Stimulated activated naive CD8-positive, alpha-beta T cell treated with anti-CD3 and anti-CD28 coated beads, Interleukin-15, Interleukin-2, amounts not matched to agents 100 ng/mL and 50 ng/mL, for 24 hours (primary cell): ENCODE results near the gene PMP22.
"Not testable (repeated sequence)": the region's sequence is repeated elsewhere in the genome, so short reads cannot be mapped to it uniquely, and the experiment has no call there.

ENCODE experiments used
- H3K27ac Mint-ChIP-seq: one replicate; pipeline ENCODE4 v1.8.0; 2021; ENCODE audit warnings: mild to moderate bottlenecking, mixed read lengths
- H3K27me3 Mint-ChIP-seq: one replicate; pipeline ENCODE4 v1.8.0; 2021; ENCODE audit warnings: mixed read lengths
- H3K36me3 Mint-ChIP-seq: one replicate; pipeline ENCODE4 v1.8.0; 2021; ENCODE audit warnings: low read depth, mixed read lengths
- H3K4me1 Mint-ChIP-seq: one replicate; pipeline ENCODE4 v1.8.0; 2021; ENCODE audit warnings: low read depth, mixed read lengths
- H3K4me3 Mint-ChIP-seq: one replicate; pipeline ENCODE4 v1.8.0; 2021; ENCODE audit warnings: mild to moderate bottlenecking, mixed read lengths
- H3K9me3 Mint-ChIP-seq: one replicate; pipeline ENCODE4 v1.8.0; 2021; ENCODE audit warnings: mixed read lengths

PMP22 gene

GRCh38 chr17:15221827-15222226, 43.3 kb downstream of the PMP22 start:
- not testable (repeated sequence) for H3K4me3 Mint-ChIP-seq, H3K27ac Mint-ChIP-seq, H3K9me3 Mint-ChIP-seq, H3K27me3 Mint-ChIP-seq, H3K4me1 Mint-ChIP-seq, H3K36me3 Mint-ChIP-seq

GRCh38 chr17:15220785-15221184, 44.3 kb downstream of the PMP22 start:
- Mint-ChIP-seq H3K4me1 (no peaks in the 10 kb centered on the region), H3K27ac (no peak overlapping the region), H3K9me3 (no peaks in the 10 kb centered on the region), H3K36me3 (no peaks in the 10 kb centered on the region), H3K27me3 (peaks cover 3% of the 10 kb centered on the region), H3K4me3 (no peak overlapping the region)

GRCh38 chr17:15216481-15216880, 48.6 kb downstream of the PMP22 start:
- Mint-ChIP-seq H3K4me3 (no peak overlapping the region), H3K36me3 (no peaks in the 10 kb centered on the region), H3K27me3 (peaks cover 11% of the 10 kb centered on the region), H3K4me1 (no peaks in the 10 kb centered on the region), H3K27ac (no peak overlapping the region), H3K9me3 (no peaks in the 10 kb centered on the region)

GRCh38 chr17:15213381-15214087, 51.6 kb downstream of the PMP22 start:
- H3K36me3 Mint-ChIP-seq = no peaks in the 10 kb centered on the region
- no peaks in the 10 kb centered on the region for H3K9me3 Mint-ChIP-seq
- no peak overlapping the region for H3K27ac Mint-ChIP-seq
- no peaks in the 10 kb centered on the region for H3K4me1 Mint-ChIP-seq
- no peak overlapping the region for H3K4me3 Mint-ChIP-seq
- peaks cover 14% of the 10 kb centered on the region for H3K27me3 Mint-ChIP-seq

GRCh38 chr17:15210247-15210646, 54.9 kb downstream of the PMP22 start:
- H3K36me3 Mint-ChIP-seq = no peaks in the 10 kb centered on the region
- no peaks in the 10 kb centered on the region for H3K9me3 Mint-ChIP-seq
- peaks cover 19% of the 10 kb centered on the region for H3K27me3 Mint-ChIP-seq
- H3K27ac Mint-ChIP-seq = no peak overlapping the region
- H3K4me3 Mint-ChIP-seq = no peak overlapping the region
- H3K4me1 Mint-ChIP-seq = no peaks in the 10 kb centered on the region

GRCh38 chr17:15203062-15203461, 62.1 kb downstream of the PMP22 start:
- not testable (repeated sequence) for H3K4me3 Mint-ChIP-seq, H3K27ac Mint-ChIP-seq, H3K36me3 Mint-ChIP-seq, H3K4me1 Mint-ChIP-seq
- H3K9me3 Mint-ChIP-seq = peaks cover 17% of the 10 kb centered on the region
- peaks cover 37% of the 10 kb centered on the region for H3K27me3 Mint-ChIP-seq

- H3K27me3 Mint-ChIP-seq = peaks cover 45% of the 10 kb centered on the region
- H3K27ac Mint-ChIP-seq, H3K36me3 Mint-ChIP-seq, H3K4me3 Mint-ChIP-seq, H3K4me1 Mint-ChIP-seq: not testable (repeated sequence)
- peaks cover 26% of the 10 kb centered on the region for H3K9me3 Mint-ChIP-seq
Observed at GRCh38 chr17:15200574-15200973, 64.6 kb downstream of the PMP22 start.

GRCh38 chr17:15197229-15197628, 67.9 kb downstream of the PMP22 start:
- no peak overlapping the region for H3K4me3 Mint-ChIP-seq
- H3K27me3 Mint-ChIP-seq = peaks cover 32% of the 10 kb centered on the region
- H3K9me3 Mint-ChIP-seq = peaks cover 26% of the 10 kb centered on the region
- no peaks in the 10 kb centered on the region for H3K4me1 Mint-ChIP-seq
- H3K36me3 Mint-ChIP-seq = peaks cover 4% of the 10 kb centered on the region
- no peak overlapping the region for H3K27ac Mint-ChIP-seq

GRCh38 chr17:15194859-15195277, 70.3 kb downstream of the PMP22 start:
- Mint-ChIP-seq H3K27ac (no peak overlapping the region), H3K4me1 (no peaks in the 10 kb centered on the region), H3K9me3 (peaks cover 16% of the 10 kb centered on the region), H3K27me3 (peaks cover 29% of the 10 kb centered on the region), H3K4me3 (no peak overlapping the region), H3K36me3 (peaks cover 4% of the 10 kb centered on the region)

- Mint-ChIP-seq H3K27me3 (peaks cover 22% of the 10 kb centered on the region), H3K4me1 (no peaks in the 10 kb centered on the region), H3K36me3 (no peaks in the 10 kb centered on the region), H3K9me3 (no peaks in the 10 kb centered on the region), H3K27ac (no peak overlapping the region), H3K4me3 (no peak overlapping the region)
Observed at GRCh38 chr17:15185625-15185991, 79.5 kb downstream of the PMP22 start.

GRCh38 chr17:15184872-15185624, 80.1 kb downstream of the PMP22 start:
- no peaks in the 10 kb centered on the region for H3K9me3 Mint-ChIP-seq
- H3K36me3 Mint-ChIP-seq = no peaks in the 10 kb centered on the region
- H3K27ac Mint-ChIP-seq = no peak overlapping the region
- H3K27me3 Mint-ChIP-seq = peaks cover 21% of the 10 kb centered on the region
- no peak overlapping the region for H3K4me3 Mint-ChIP-seq
- H3K4me1 Mint-ChIP-seq = no peaks in the 10 kb centered on the region

- H3K9me3 Mint-ChIP-seq = no peaks in the 10 kb centered on the region
- H3K36me3 Mint-ChIP-seq = no peaks in the 10 kb centered on the region
- peaks cover 19% of the 10 kb centered on the region for H3K27me3 Mint-ChIP-seq
- H3K4me3 Mint-ChIP-seq = no peak overlapping the region
- H3K4me1 Mint-ChIP-seq = no peaks in the 10 kb centered on the region
- H3K27ac Mint-ChIP-seq = no peak overlapping the region
Observed at GRCh38 chr17:15181816-15182215, 83.3 kb downstream of the PMP22 start.

GRCh38 chr17:15181333-15181732, 83.8 kb downstream of the PMP22 start:
- Mint-ChIP-seq H3K27me3 (peaks cover 19% of the 10 kb centered on the region), H3K27ac (no peak overlapping the region), H3K36me3 (no peaks in the 10 kb centered on the region), H3K4me3 (no peak overlapping the region), H3K4me1 (no peaks in the 10 kb centered on the region), H3K9me3 (no peaks in the 10 kb centered on the region)

- H3K4me1 Mint-ChIP-seq = no peaks in the 10 kb centered on the region
Observed at GRCh38 chr17:15180121-15180561, 85.0 kb downstream of the PMP22 start.

More at GRCh38 chr17:15180121-15180561, 85.0 kb downstream of the PMP22 start:
- Mint-ChIP-seq H3K27ac (no peak overlapping the region), H3K9me3 (no peaks in the 10 kb centered on the region), H3K36me3 (no peaks in the 10 kb centered on the region), H3K4me3 (no peak overlapping the region), H3K27me3 (peaks cover 21% of the 10 kb centered on the region)
